WERI-Rb-1 (cell line): ENCODE results near the gene RNF138.

Experiments used
- DNase-seq: peaks from one replicate; pipeline ENCODE4 v3.0.0-alpha.2; 2020
- H3K27ac ChIP-seq: fragments of 250-450 bp; sonication (Bioruptor Pico); 2 replicates; pipeline ENCODE4 v1.5.1; 2020; ENCODE audit warnings: mild to moderate bottlenecking, moderate library complexity
- H3K27me3 ChIP-seq: fragments of 250-450 bp; sonication (Bioruptor Pico); 2 replicates; pipeline ENCODE4 v1.5.1; 2021; ENCODE audit warnings: mild to moderate bottlenecking, low read depth, moderate library complexity; ENCODE audit not compliant: insufficient read depth, severe bottlenecking
- H3K36me3 ChIP-seq: fragments of 250-450 bp; sonication (Bioruptor Pico); 2 replicates; pipeline ENCODE4 v1.5.1; 2020; ENCODE audit warnings: mild to moderate bottlenecking, moderate library complexity
- H3K4me3 ChIP-seq: 2 replicates; pipeline ENCODE4 v1.5.1; 2011; ENCODE audit warnings: low read depth, mild to moderate bottlenecking, control low read depth, low read length
- H3K9me3 ChIP-seq: fragments of 250-450 bp; sonication (Bioruptor Pico); 2 replicates; pipeline ENCODE4 v1.5.1; 2021; ENCODE audit warnings: mild to moderate bottlenecking, moderate library complexity; ENCODE audit not compliant: severe bottlenecking
- TF ChIP-seq, protein P1 (sequence below): IDR thresholded peaks from 2 replicates; pipeline ENCODE4 v1.5.1; 2011; ENCODE audit warnings: low read depth, mild to moderate bottlenecking, control low read depth, inconsistent platforms, low read length

The RNF138 gene

DNA sequence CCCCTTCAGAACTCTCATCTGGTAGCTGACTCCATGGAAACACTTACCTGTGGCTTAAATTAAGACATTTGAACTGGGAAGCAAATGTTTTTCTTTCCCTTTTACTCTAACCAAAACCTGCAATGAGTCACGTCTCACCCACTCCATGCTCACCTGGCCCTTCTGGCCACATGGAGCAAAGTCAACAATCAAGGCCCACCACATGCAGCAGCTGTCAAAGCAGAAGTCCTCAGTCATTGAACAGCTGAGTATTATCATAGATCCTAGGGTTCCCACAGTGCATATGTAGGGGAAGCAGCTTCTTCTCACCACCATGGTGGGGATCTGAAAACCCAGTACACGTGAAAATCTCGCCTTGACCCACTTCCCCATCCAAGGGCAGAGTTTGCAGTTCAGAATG, 85.9 kb downstream of the RNF138 start:
- H3K4me3 ChIP-seq: no peak overlapping the region
- TF ChIP-seq, protein P1, sequence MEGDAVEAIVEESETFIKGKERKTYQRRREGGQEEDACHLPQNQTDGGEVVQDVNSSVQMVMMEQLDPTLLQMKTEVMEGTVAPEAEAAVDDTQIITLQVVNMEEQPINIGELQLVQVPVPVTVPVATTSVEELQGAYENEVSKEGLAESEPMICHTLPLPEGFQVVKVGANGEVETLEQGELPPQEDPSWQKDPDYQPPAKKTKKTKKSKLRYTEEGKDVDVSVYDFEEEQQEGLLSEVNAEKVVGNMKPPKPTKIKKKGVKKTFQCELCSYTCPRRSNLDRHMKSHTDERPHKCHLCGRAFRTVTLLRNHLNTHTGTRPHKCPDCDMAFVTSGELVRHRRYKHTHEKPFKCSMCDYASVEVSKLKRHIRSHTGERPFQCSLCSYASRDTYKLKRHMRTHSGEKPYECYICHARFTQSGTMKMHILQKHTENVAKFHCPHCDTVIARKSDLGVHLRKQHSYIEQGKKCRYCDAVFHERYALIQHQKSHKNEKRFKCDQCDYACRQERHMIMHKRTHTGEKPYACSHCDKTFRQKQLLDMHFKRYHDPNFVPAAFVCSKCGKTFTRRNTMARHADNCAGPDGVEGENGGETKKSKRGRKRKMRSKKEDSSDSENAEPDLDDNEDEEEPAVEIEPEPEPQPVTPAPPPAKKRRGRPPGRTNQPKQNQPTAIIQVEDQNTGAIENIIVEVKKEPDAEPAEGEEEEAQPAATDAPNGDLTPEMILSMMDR: no peak
- H3K36me3 ChIP-seq: no peaks in the 10 kb centered on the region
- H3K9me3 ChIP-seq: no peaks in the 10 kb centered on the region
- H3K27ac ChIP-seq: no peak overlapping the region
- DNase-seq: no peak
- no peaks in the 10 kb centered on the region for H3K27me3 ChIP-seq
